Measurements from ENCODE around the gene DSG2.

- TF ChIP-seq POLR2AphosphoS5 (IDR thresholded peaks at IDR 0.05; ENCODE audit: low read depth, low read length) (no peak), TAF1 (IDR thresholded peaks at IDR 0.05; ENCODE audit: borderline replicate concordance, insufficient read depth, low read length) (no peak)
Measured at GRCh38 chr18:31512203-31512764, 14.3 kb downstream of the DSG2 start.
